Thoracic aorta (tissue), 2 donors: ENCODE results near the gene ADD1. TPM values are rescaled to one million over a fixed set of nuclear protein-coding genes. Genes with fewer than 3 reads are reported as not detected.

Source experiments
- ATAC-seq: fragments of 150-250 bp; one replicate; pipeline ENCODE4 v1.8.0; 2017; ENCODE audit warnings: low read depth; ENCODE audit not compliant: insufficient number of reproducible peaks, low FRiP score
- DNase-seq: peaks from one replicate; pipeline ENCODE4 v3.0.0-alpha.2; 2020; ENCODE audit warnings: low spot score
- H3K27ac ChIP-seq, 2 donors: fragments of 200-600 bp; sonication (generic); 1 replicate in 1 of 2; 2 replicates in 1 of 2; pipeline ENCODE4 v1.5.1; 2016; ENCODE audit warnings: mild to moderate bottlenecking in 2 of 2, moderate library complexity in 2 of 2
- H3K27me3 ChIP-seq: fragments of 200-600 bp; sonication (generic); replicated peaks from 2 replicates; pipeline ENCODE4 v1.6.0; 2016; ENCODE audit warnings: mild to moderate bottlenecking; ENCODE audit not compliant: insufficient read depth
- H3K36me3 ChIP-seq: fragments of 200-600 bp; sonication (generic); one replicate; pipeline ENCODE4 v1.5.1; 2016
- H3K4me1 ChIP-seq, 2 donors: fragments of 200-600 bp; sonication (generic); 1 replicate in 1 of 2; 2 replicates in 1 of 2; pipeline versions ENCODE4 v1.5.1 to v1.6.0; 2016; ENCODE audit warnings: low read depth in 2 of 2, mild to moderate bottlenecking in 1 of 2; ENCODE audit not compliant: control insufficient read depth in 1 of 2
- H3K4me3 ChIP-seq: fragments of 200-600 bp; sonication (generic); 2 replicates; pipeline ENCODE4 v1.5.1; 2016; ENCODE audit warnings: mild to moderate bottlenecking
- H3K9me3 ChIP-seq: fragments of 200-600 bp; sonication (generic); 2 replicates; pipeline ENCODE4 v1.5.1; 2016
- total RNA-seq, 2 donors: library from RNA; depleted of rRNA; stranded (reverse); fragments of >200 nt; gene quantifications; one replicate each; pipeline versions ENCODE4 v1.1.0 to v1.2.3, GENCODE V29; 2016
- TF ChIP-seq, protein P1 (sequence below): fragments of 200-600 bp; sonication (generic); IDR thresholded peaks from one replicate; pipeline ENCODE4 v1.5.1; 2019; ENCODE audit warnings: antibody characterized with exemption

Gene ADD1, protein sequence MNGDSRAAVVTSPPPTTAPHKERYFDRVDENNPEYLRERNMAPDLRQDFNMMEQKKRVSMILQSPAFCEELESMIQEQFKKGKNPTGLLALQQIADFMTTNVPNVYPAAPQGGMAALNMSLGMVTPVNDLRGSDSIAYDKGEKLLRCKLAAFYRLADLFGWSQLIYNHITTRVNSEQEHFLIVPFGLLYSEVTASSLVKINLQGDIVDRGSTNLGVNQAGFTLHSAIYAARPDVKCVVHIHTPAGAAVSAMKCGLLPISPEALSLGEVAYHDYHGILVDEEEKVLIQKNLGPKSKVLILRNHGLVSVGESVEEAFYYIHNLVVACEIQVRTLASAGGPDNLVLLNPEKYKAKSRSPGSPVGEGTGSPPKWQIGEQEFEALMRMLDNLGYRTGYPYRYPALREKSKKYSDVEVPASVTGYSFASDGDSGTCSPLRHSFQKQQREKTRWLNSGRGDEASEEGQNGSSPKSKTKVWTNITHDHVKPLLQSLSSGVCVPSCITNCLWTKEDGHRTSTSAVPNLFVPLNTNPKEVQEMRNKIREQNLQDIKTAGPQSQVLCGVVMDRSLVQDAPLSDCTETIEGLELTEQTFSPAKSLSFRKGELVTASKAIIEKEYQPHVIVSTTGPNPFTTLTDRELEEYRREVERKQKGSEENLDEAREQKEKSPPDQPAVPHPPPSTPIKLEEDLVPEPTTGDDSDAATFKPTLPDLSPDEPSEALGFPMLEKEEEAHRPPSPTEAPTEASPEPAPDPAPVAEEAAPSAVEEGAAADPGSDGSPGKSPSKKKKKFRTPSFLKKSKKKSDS
- total RNA-seq, result 100 to 1,000 TPM; 256 to 338 TPM

DNA sequence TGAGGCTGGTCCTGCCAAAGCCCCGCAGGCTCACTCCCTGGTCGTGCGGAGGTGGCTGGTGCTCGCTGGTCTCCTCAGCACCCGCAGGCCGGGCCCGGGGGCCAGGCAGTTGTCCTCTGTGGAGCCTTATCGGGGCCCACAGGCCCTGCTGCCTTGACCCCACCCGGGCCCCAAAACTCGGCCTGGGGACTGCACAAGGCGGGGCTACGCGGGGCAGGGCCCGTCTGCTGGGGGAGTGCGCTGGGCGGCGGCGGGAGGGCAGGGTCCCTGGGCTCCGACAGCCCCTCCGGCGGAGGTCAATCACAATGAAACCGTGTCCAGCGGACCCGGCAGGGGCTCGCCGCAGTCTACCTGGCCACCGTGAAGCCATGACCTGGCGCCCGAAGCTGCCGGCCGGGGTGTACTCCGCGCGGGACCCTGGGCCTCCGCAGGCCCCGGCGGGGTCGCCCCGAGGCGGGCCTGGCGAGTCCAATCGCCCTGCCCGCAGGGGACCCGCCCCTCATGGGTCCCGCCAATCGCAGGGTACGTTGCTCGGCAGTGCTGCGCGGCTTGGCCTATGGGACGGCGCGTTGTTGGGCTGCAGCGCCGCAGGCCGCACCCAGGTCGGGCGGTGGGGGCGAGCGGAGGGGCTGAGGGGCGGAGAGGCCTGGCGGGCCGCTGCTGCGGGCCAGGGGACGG, at the start of gene ADD1:
TSS of gene ADD1 (plus strand) at position 582 of the 678 bp plus-strand sequence. CDS start 32,072 bp downstream, outside the sequence.
- TF ChIP-seq, protein P1, sequence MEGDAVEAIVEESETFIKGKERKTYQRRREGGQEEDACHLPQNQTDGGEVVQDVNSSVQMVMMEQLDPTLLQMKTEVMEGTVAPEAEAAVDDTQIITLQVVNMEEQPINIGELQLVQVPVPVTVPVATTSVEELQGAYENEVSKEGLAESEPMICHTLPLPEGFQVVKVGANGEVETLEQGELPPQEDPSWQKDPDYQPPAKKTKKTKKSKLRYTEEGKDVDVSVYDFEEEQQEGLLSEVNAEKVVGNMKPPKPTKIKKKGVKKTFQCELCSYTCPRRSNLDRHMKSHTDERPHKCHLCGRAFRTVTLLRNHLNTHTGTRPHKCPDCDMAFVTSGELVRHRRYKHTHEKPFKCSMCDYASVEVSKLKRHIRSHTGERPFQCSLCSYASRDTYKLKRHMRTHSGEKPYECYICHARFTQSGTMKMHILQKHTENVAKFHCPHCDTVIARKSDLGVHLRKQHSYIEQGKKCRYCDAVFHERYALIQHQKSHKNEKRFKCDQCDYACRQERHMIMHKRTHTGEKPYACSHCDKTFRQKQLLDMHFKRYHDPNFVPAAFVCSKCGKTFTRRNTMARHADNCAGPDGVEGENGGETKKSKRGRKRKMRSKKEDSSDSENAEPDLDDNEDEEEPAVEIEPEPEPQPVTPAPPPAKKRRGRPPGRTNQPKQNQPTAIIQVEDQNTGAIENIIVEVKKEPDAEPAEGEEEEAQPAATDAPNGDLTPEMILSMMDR, result no peak
- peaks cover 25 to 43% of the 10 kb centered on the region in 2 donors for H3K4me1 ChIP-seq
- no peaks in the 10 kb centered on the region for H3K36me3 ChIP-seq
- H3K4me3 ChIP-seq, result peak within 1 kb of the TSS; percentile 85
- peak; percentile 40 for DNase-seq
- no peaks in the 10 kb centered on the region for H3K27me3 ChIP-seq
- no peaks in the 10 kb centered on the region for H3K9me3 ChIP-seq
- peak; percentile 93 for ATAC-seq
- peak within 1 kb of the TSS; percentile 93 for H3K27ac ChIP-seq

DNA sequence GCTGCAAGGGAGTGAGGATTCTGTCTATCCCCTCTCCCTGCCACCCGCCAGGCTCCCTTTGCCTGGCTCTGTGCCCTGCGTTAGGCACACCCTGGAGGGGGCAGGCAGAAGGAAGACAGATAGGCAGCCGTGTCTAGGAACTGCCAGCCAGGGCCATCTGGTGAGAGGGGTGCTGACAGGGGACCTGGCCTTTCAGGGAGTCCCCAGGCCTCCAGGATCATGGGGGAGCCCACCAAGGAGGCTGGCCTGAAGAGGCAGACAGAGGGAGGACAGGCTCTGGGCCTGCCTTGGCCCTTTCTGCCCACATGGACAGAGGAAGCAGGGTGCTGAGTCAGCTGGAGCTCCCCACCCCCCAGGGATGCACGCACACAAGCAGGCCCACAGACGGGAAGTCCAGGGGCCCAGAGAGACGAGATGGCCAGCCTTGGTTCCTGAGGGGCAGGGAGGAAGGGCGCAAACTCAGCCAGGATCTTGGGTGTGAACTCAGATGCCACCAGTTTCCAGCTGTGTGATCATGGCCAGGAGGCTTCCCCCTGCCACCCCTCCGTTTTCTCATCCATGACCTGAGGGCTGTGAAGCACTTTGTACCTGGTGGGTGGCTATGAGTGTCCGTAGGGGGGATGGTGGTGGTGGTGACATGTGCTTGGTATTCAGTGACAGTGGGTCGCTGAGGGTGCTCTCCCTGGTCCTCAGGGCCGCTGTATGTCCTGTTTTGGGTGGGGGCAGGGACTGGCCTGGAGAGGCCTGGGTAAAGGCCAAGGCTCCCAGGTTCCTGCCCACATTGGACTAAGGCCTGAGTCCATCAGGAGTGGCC, 49.0 kb upstream of the ADD1 start:
- Histone ChIP-seq H3K9me3 (no peaks in the 10 kb centered on the region), H3K27ac (peak overlapping the region in 1 of 2 donors; percentile 43), H3K4me3 (peak overlapping the region; percentile 86), H3K27me3 (no peaks in the 10 kb centered on the region), H3K36me3 (no peaks in the 10 kb centered on the region), H3K4me1 (peaks cover 11 to 27% of the 10 kb centered on the region in 2 donors)
- DNase-seq (no peak), ATAC-seq (no peak)
- TF ChIP-seq, protein P1, result no peak

DNA sequence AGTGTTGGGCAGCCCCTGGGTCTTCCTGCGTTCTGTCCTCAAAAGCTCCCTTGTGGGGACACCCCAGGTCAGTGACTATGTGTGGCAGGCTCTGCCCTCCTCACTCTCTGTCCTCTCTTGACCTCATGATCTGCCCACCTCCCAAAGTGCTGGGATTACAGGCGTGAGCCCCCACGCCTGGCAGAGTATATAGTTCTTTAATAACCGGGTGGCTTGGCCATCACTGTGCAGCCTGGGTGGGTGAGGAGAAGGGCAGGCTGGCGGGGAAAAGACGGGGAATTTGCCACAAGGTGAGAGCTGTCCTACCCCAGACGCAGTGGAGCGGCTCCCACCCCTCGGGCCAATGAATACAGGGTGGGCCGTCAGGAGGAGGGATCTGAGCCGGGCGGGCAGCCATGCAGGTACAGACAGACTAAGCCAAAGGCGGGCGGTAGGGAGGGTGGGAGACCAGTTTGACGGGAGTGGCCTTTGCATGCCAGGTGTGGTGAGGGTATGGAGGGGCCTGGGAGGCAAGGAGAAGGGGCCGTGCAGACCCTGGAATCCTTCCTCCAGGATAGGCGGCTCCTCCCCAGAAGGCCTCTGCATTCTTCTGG, 48.2 kb upstream of the ADD1 start:
- TF ChIP-seq, protein P1, result no peak

DNA sequence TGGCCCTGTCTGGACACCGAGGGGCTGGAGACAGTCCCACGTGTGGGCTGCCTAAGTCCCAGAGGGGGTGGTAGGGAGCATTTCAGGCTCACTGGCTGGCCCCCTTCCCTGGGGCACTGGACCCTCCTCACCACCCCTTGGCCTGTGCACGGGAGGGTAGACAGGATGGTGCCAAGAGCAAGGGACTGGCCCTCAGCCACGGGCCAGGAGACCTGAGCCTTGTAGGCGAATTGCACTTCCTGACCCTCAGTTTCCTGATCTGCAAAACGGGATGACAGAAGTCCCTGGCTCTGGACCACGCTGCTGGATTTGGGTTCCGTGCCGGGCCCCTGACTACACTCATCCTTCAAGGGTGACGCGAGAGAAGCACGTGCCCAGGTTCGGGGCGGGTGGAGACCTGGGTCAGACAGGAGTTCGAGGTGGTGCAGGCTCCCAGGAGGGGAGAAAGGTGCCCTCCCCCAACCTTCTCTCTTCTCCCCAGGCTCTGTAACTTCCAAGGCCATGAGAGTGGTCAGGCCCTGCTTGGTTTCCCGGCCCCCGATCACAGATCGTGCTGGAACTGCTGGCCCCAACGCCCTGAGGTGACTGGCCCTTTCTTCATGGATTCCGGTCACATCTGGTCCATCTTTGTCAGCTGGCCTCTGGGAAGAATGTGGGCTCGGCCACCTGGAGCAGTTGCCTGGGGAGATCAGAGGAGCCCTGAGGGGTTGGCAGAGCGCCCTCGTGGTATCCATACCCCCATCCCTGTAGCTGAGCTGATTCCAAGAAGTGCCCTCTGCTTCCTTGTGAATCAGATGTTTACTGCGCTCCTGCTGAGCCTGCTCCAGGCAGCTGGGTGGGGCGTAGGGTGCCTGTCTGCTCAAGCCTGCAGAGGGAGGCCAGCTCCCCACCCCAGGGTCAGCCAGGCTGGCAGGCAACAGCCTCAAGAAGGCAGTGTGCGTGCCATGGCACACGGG, 47.5 kb upstream of the ADD1 start:
- Histone ChIP-seq H3K36me3 (no peaks in the 10 kb centered on the region), H3K4me1 (peaks cover 17 to 40% of the 10 kb centered on the region in 2 donors), H3K4me3 (no peak overlapping the region), H3K27ac (no peak overlapping the region), H3K9me3 (no peaks in the 10 kb centered on the region), H3K27me3 (no peaks in the 10 kb centered on the region)
- TF ChIP-seq, protein P1, result no peak
- no peak for DNase-seq
- ATAC-seq, result no peak

More for the DNA sequence above, 48.2 kb upstream of the ADD1 start:
- no peak for DNase-seq
- H3K36me3 ChIP-seq, result no peaks in the 10 kb centered on the region
- H3K9me3 ChIP-seq, result no peaks in the 10 kb centered on the region
- no peaks in the 10 kb centered on the region for H3K27me3 ChIP-seq
- no peak for ATAC-seq
- H3K4me3 ChIP-seq, result no peak overlapping the region
- peak overlapping the region in 1 of 2 donors; percentile 34 for H3K27ac ChIP-seq
- peaks cover 13 to 32% of the 10 kb centered on the region in 2 donors for H3K4me1 ChIP-seq
